Frontal cortex (tissue), 4 donors: ENCODE results near the gene ASZ1. TPM values are rescaled to one million over a fixed set of nuclear protein-coding genes. Genes with fewer than 3 reads are reported as not detected.

Experiments used
- DNase-seq, 2 donors: peaks; one replicate each; pipeline ENCODE4 v3.0.0; 2012; ENCODE audit warnings: low spot score in 2 of 2
- FAIRE-seq: peaks from 2 replicates; lab custom pipeline; 2012; peaks lifted over from hg19 to GRCh38; lab: Jason Lieb, UNC
- total RNA-seq: library from RNA; depleted of rRNA; stranded (reverse); fragments of >200 nt; gene quantifications from one replicate; pipeline ENCODE4 v1.2.3, GENCODE V29; 2014
- donor health status: control.
- donor health status: control.
- donor health status: control.

ASZ1 gene
- total RNA-seq, 1 donor from 2014 or later = not detected

- FAIRE-seq (no peak), DNase-seq (no peak)
These were observed 21.8 kb downstream of the ASZ1 start for GRCh38 chr7:117405519-117405918.

- DNase-seq = no peak
- FAIRE-seq = no peak
These were observed 23.6 kb downstream of the ASZ1 start for GRCh38 chr7:117403737-117404136.

- no peak for DNase-seq
- no peak for FAIRE-seq
These were observed 25.2 kb downstream of the ASZ1 start for GRCh38 chr7:117402109-117402508.

GRCh38 chr7:117401293-117402002 lies 25.8 kb downstream of the ASZ1 start:
- FAIRE-seq = no peak
- no peak for DNase-seq

GRCh38 chr7:117399820-117400422 lies 27.4 kb downstream of the ASZ1 start:
- peak; percentile 96 for FAIRE-seq
- DNase-seq = peak in 1 of 2 donors; percentile 5

- DNase-seq (no peak), FAIRE-seq (no peak)
These were observed 31.6 kb downstream of the ASZ1 start for GRCh38 chr7:117395743-117396142.

- DNase-seq (no peak), FAIRE-seq (no peak)
These were observed 33.5 kb downstream of the ASZ1 start for GRCh38 chr7:117393781-117394180.

GRCh38 chr7:117389871-117390270 lies 37.4 kb downstream of the ASZ1 start:
- DNase-seq (no peak), FAIRE-seq (no peak)

GRCh38 chr7:117386110-117386706 lies 41.1 kb downstream of the ASZ1 start:
- no peak for FAIRE-seq
- no peak for DNase-seq

- no peak for DNase-seq
- peak; percentile 73 for FAIRE-seq
These were observed 41.8 kb downstream of the ASZ1 start for GRCh38 chr7:117385363-117386109.

- FAIRE-seq = no peak
- no peak for DNase-seq
These were observed 42.5 kb downstream of the ASZ1 start for GRCh38 chr7:117384688-117385362.

GRCh38 chr7:117383483-117384189 lies 43.7 kb downstream of the ASZ1 start:
- no peak for FAIRE-seq
- DNase-seq = no peak

GRCh38 chr7:117383046-117383445 lies 44.2 kb downstream of the ASZ1 start:
- FAIRE-seq (no peak), DNase-seq (no peak)

GRCh38 chr7:117381362-117381761 lies 45.9 kb downstream of the ASZ1 start:
- DNase-seq = no peak

GRCh38 chr7:117375380-117375779 lies 51.9 kb downstream of the ASZ1 start:
- no peak for DNase-seq
- FAIRE-seq = peak; percentile 45

More at GRCh38 chr7:117381362-117381761, 45.9 kb downstream of the ASZ1 start:
- no peak for FAIRE-seq

- FAIRE-seq (no peak), DNase-seq (no peak)
These were observed 55.2 kb downstream of the ASZ1 start for GRCh38 chr7:117372073-117372472.

GRCh38 chr7:117364339-117365080 lies 62.8 kb downstream of the ASZ1 start:
- FAIRE-seq (no peak), DNase-seq (no peak)

- no peak for DNase-seq
- no peak for FAIRE-seq
These were observed 64.9 kb downstream of the ASZ1 start for GRCh38 chr7:117362294-117362888.
